MM.1S (cell line): Measurements from ENCODE around the gene SRGAP2B.
"Not testable (repeated sequence)": the region's sequence is repeated elsewhere in the genome, so short reads cannot be mapped to it uniquely, and the experiment has no call there.

ENCODE experiments used
- EZH2 ChIP-seq: fragments of 300-600 bp; sonication (generic); optimal IDR thresholded peaks from 2 replicates; pipeline ENCODE3; 2017; ENCODE audit warnings: low read depth, mild to moderate bottlenecking, antibody characterized with exemption, low read length, mixed read lengths
- TF ChIP-seq, protein P1 (sequence below): fragments of 300-600 bp; sonication (generic); IDR thresholded peaks from 2 replicates; pipeline ENCODE4 v1.5.1; 2016; ENCODE audit warnings: antibody characterized with exemption, low read length, mixed read lengths

GRCh38 chr1:144990611-144991010, 104.5 kb downstream of the SRGAP2B start:
- TF ChIP-seq EZH2: not testable (repeated sequence)
- TF ChIP-seq, protein P1, sequence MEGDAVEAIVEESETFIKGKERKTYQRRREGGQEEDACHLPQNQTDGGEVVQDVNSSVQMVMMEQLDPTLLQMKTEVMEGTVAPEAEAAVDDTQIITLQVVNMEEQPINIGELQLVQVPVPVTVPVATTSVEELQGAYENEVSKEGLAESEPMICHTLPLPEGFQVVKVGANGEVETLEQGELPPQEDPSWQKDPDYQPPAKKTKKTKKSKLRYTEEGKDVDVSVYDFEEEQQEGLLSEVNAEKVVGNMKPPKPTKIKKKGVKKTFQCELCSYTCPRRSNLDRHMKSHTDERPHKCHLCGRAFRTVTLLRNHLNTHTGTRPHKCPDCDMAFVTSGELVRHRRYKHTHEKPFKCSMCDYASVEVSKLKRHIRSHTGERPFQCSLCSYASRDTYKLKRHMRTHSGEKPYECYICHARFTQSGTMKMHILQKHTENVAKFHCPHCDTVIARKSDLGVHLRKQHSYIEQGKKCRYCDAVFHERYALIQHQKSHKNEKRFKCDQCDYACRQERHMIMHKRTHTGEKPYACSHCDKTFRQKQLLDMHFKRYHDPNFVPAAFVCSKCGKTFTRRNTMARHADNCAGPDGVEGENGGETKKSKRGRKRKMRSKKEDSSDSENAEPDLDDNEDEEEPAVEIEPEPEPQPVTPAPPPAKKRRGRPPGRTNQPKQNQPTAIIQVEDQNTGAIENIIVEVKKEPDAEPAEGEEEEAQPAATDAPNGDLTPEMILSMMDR: not testable (repeated sequence)
